Ammon's horn (tissue), 1 donor: ENCODE data around the gene BBS9.

Experiments
- DNase-seq: peaks from one replicate; pipeline ENCODE4 v3.0.0-alpha.2; 2016; ENCODE audit warnings: low spot score

The BBS9 gene

GRCh38 chr7:33614357-33615117 is 485.2 kb downstream of the BBS9 start:
- no peak for DNase-seq

DNA sequence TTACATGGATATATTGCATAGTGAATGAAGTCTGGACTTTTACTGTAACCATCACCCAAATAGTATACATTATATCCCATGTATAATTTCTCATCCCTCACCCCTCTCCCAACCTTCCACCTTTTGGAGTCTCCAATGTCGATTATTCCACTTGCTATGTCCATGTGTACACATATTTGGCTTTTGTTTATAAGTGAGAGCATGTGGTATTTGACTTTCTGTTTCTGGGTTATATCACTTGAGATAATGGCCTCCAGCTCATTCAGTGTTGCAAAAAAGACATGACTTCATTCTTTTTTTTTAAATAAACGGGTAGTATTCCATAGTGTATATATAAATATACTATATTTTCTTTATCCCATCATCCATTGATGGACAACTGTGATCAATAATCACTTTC is 487.4 kb downstream of the BBS9 start:
- no peak for DNase-seq

- no peak for DNase-seq
Observed at GRCh38 chr7:33619264-33619663, 489.9 kb downstream of the BBS9 start.

- DNase-seq: no peak
Observed at GRCh38 chr7:33623267-33623666, 493.9 kb downstream of the BBS9 start.

DNA sequence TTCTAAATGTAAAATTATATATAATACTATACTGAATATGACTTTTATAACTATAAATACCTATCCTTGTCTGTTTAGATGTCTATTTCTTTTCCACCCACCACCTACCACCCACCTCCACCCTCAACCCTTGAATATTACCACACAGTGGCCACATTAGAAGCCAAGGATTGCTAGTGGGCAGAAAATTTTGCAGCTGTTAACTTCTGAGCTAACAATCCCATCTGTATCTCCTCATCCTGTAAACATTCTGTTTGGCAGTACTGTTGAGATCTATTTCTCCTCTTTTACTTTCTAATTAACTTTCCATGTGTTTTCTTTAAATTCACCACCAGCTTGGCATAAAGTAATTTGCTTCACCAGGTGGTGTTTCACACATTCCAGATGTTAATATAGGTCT is 494.9 kb downstream of the BBS9 start:
- DNase-seq: no peak

DNA sequence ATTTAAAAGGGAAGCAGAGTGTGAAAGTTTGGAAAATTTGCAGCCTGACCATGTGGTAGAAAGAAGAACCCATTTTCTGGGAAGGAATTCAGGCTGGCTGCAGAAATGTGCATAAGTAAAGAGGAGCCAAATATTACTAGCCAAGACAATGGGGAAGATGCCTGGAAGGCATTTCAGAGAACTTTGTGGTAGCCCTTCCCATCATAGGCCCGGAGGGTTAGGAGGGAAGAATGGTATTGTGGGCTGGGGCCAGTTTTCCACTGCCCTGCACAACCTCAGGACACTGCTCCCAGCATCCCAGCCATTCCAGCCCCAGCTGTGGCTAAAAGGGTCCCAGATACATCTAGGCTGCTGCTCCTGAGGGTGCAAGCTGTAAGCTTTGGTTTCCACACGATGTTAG is 497.5 kb downstream of the BBS9 start:
- DNase-seq: no peak

DNA sequence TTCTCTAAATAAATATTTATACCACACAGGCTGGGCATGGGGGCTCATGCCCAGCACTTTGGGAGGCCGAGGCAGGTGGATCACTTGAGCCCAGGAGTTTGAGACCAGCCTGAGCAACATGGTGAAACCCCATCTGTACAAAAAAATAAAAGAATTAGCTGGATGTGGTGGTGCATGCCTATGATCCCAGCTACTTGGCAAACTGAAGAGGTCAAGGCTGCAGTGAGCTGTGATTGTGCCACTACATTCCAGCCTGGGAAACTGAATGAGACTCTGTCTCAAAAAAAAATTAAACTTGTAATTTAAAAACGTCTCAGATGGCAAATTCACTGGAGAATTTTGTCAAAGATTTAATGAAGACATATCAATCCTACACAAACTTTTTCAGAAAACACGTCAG is 498.4 kb downstream of the BBS9 start:
- DNase-seq: no peak

GRCh38 chr7:33628894-33629293 is 499.5 kb downstream of the BBS9 start:
- no peak for DNase-seq

- DNase-seq: no peak
Observed at GRCh38 chr7:33630359-33630758, 501.0 kb downstream of the BBS9 start.

- no peak for DNase-seq
Observed at GRCh38 chr7:33632322-33632721, 503.0 kb downstream of the BBS9 start.

DNA sequence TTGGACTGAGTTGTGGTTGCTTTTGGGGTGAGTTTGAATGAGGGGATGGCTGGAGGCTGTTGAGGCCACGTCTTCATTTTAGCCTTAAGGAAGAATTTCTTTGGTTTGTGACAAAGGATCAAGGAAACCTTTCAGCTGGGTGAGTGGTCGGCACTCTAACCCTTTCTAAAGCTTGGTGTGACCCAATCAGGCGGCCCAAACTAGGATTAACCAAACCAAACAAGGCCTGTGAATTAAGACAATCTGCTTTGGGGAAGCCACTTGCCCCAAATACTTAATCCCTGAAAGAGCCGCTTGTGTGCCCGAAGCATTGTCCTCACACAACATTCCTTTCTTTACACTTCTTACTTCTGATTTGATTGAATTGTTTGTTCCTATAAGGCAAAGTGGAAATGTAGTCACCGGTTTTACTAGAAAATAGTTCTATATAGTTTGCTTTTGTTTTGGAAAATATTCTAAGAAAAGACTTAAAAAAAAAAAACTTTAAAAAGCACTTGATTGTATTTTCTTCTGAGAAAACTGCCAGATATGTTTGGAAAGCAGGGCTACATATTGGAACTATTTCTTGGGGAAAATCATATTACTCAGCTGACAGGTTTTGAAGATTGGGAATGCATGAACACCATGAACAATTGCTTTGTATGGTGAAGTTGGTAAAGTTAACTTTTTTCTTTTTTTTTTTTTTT is 503.6 kb downstream of the BBS9 start:
- no peak for DNase-seq

- DNase-seq: no peak
Observed at GRCh38 chr7:33634606-33635005, 505.2 kb downstream of the BBS9 start.

DNA sequence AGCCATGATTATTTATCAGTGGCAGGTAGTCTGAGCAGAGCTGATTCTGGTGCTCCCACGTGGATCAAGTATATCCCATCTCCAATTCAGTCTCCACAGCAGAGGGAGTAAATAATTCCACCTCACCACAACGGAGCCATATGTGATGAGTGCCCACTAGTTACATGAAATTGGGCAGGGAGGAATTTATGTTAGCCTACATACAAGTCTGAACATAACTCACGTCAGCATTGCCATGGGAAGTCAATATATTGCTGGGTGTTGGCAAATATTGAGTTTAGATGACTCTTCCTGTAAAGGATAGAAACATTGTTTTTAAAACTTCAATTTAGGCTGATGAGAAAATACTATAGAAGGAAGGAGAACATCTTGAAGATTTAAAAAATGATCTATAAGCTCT is 507.0 kb downstream of the BBS9 start:
- no peak for DNase-seq

GRCh38 chr7:33639552-33640197 is 510.3 kb downstream of the BBS9 start:
- DNase-seq: no peak

DNA sequence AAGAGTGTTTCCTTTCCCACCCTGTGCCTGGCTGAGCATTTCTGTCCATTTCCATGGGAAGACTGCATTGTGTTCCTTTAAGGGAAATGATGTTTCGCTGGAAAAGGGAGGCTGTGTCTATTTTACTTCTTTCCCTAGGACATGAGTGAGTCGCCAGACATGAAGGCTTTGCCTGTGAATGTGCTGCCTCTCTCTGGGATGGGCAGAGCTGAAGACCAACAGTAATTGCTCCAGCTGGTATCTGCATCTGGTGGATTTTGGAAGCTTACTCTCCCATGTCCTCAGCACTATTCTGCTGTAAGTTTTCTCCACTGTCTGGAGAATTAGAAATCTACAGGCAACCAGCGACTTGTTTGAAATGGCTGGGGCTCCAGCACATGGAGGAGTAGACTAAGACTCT is 511.4 kb downstream of the BBS9 start:
- no peak for DNase-seq

GRCh38 chr7:33642312-33642711 is 512.9 kb downstream of the BBS9 start:
- no peak for DNase-seq

- no peak for DNase-seq
Observed at GRCh38 chr7:33643530-33643929, 514.2 kb downstream of the BBS9 start.

DNA sequence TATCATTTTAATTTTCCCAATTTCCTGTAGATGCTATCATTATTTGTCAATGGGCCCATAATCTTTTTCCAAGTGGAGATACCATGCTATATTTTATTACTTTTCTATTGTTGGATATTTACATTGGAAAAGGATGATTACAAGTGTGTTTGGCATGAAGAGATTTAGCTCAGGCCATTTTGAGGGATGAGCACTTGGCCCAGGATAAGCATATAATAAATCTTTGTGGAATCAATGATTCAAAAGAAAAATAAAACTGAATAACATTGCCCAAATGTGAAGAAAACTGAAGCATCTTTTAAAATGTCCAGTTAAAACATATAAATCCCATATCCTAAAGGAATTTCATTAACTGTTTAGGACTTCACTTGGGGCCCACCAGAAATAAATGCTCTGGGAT is 515.1 kb downstream of the BBS9 start:
- DNase-seq: no peak

- no peak for DNase-seq
Observed at GRCh38 chr7:33645104-33645503, 515.7 kb downstream of the BBS9 start.

- no peak for DNase-seq
Observed at GRCh38 chr7:33646166-33646565, 516.8 kb downstream of the BBS9 start.

DNA sequence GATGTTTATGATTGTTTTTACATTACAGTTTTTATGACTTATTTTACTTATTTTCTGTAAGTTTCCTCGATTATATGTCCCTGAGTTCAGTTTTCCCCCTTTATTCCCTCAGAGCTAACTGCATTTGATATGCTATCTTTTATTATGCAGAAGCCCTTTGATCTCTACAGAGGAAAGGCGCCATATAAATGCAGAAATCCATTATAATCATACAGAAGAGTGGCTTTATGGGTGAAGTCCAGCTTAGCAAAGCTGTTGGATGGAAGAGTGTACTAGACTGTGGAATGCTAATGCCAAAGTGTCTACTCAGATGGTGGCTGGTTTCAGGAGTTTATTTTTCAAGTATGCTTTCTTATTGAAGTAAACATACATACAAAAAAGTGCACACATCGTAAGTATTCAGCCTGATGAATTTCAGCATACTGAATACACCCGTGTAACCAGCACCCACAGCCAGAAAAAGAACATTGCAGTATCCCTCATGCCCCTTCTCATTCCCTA is 517.6 kb downstream of the BBS9 start:
- no peak for DNase-seq

- no peak for DNase-seq
Observed at GRCh38 chr7:33649476-33650441, 520.4 kb downstream of the BBS9 start.
